Activated CD4-positive, alpha-beta T cell treated with anti-CD3 and anti-CD28 coated beads for 24 hours (primary cell): ENCODE measurements around the gene ERV3-1.
"Not testable (repeated sequence)": the region's sequence is repeated elsewhere in the genome, so short reads cannot be mapped to it uniquely, and the experiment has no call there.

Experiments
- DNase-seq, 2 donors: peaks; one replicate each; pipeline ENCODE4 v3.0.0-alpha.2; 2020; ENCODE audit warnings: low read depth in 2 of 2

The ERV3-1 gene

GRCh38 chr7:64944667-64945502, 61.6 kb downstream of the ERV3-1 start:
- not testable (repeated sequence) for DNase-seq
